GM12801 (cell line): Measurements from ENCODE around the gene PRSS27.

Source experiments
- TF ChIP-seq, protein P1 (sequence below): IDR thresholded peaks from one replicate; pipeline ENCODE4 v1.5.1; 2011; ENCODE audit warnings: control low read depth; ENCODE audit not compliant: insufficient read length; ENCODE audit errors: extremely low read depth

PRSS27 gene

DNA sequence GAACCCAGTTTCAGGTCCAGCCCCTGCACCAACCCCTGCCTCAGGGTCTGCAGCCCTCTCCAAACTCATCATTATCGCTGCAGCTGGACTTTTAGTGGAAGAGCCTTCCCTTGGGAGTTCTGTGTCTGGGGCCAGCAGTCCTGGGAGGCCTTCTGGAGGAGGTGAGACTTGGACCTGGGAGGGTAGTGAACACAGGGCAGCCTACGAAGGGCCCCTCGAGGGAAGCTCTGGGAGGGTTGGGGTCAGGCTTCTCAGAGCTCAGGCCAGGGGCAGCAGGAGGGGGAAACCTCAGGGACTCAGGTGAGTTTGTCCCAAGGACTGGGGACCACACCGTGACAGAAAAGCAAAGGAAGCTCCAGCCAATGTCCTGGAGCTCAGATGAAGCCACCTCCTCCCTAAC, 21.1 kb upstream of the PRSS27 start:
- TF ChIP-seq, protein P1, sequence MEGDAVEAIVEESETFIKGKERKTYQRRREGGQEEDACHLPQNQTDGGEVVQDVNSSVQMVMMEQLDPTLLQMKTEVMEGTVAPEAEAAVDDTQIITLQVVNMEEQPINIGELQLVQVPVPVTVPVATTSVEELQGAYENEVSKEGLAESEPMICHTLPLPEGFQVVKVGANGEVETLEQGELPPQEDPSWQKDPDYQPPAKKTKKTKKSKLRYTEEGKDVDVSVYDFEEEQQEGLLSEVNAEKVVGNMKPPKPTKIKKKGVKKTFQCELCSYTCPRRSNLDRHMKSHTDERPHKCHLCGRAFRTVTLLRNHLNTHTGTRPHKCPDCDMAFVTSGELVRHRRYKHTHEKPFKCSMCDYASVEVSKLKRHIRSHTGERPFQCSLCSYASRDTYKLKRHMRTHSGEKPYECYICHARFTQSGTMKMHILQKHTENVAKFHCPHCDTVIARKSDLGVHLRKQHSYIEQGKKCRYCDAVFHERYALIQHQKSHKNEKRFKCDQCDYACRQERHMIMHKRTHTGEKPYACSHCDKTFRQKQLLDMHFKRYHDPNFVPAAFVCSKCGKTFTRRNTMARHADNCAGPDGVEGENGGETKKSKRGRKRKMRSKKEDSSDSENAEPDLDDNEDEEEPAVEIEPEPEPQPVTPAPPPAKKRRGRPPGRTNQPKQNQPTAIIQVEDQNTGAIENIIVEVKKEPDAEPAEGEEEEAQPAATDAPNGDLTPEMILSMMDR = no peak

DNA sequence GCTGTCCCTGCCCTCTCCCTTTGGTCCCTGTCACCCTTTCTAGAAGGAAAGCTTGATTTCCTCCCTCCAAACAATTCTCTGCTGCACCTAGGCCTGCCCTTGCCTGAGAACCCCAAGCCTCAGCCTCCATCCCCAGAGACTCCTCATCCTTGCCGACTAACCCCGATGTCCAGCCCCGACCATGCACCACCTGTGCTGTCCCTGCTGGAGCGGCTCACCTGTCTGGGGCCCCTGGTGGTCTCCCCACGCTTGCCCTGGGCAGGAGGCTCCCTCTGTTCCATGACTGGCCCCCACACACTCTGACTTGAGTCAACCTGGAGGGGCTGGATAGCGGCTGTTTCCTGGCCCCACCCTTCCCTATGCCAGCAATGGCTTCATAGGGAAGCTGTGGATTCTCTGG, 20.5 kb upstream of the PRSS27 start:
- TF ChIP-seq, protein P1 = no peak

DNA sequence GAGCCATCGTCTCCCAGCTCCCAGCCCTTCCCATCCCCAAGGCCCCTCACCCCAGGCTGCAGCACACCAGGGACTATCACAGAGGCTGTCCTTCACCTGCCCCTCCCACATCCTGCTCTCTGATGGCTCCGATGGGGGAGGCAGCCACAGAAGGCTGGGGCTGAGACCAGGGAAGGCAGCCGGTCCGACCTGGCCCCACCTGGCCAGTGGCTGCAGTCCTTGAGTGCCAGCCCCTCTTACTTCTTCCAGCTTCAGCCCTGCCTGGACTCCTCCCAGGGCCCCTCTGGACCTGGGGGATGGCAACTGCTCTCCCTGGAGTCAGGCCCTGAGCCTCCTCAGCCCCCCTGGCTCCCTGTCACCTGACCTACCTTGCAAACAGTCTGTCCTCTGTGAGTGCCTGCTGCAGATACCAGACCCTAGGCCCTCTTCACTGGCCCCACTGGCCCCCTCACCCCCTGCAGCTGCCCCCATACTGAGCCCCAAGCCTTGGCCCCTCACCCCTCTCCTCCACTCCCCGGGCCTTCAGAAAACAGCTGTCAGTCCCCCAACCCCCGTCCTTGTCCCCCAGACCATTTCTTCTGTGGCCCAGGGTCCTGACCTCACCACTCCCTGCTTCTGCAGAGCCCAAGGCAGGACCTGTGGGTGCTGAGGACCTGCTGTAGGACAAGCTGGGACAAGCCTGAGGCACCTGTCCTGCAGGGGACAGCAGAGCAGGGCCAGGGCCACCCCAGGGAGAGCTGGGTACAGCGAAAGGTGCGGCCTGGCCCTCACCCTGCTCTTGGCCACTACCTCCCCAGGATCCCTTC, 19.8 kb upstream of the PRSS27 start:
- TF ChIP-seq, protein P1 = no peak

DNA sequence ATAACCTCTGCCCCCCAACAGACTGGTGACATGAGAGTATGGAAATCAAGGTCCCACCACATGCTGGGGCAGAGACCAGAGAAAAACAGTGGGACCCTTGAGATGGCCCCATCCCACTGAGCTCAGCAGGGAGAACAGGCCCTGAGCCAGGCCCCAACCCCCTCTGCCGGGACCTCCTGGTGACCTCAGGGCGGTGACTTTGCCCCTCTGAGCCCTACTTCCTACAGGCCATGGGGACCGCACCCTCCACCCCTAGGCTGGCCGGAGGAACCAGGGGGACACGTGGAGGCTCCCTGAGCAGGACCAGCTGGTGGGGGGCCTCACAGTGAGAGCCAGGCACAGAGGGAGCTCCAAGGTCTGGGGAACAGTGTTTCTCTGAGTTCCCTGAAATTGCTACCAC, 18.6 kb upstream of the PRSS27 start:
- TF ChIP-seq, protein P1 = no peak

DNA sequence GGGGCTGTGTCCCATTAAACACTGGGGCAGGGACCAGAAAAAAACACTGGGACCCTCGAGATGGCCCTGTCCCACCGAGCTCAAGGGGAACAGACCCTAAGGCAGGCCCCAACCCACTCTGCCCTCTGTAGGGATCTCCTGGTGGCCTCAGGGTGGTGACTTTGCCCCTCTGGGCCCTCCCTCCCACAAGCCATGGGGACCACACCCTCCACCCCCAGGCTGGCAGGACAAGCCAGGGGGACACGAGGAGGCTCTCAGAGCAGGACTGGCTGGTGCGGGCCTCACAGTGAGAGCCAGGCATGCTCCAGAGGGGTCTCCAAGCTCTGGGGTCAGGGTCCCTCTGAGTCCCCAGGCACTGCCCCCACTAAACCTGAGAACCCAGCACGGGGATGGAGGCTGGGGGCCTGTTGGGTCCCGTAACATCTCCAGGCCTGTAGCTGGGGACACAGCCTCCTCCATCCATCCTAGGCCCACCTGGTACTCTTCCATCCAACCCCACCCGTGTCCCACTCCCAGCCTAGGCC, 17.9 kb upstream of the PRSS27 start:
- TF ChIP-seq, protein P1 = no peak

DNA sequence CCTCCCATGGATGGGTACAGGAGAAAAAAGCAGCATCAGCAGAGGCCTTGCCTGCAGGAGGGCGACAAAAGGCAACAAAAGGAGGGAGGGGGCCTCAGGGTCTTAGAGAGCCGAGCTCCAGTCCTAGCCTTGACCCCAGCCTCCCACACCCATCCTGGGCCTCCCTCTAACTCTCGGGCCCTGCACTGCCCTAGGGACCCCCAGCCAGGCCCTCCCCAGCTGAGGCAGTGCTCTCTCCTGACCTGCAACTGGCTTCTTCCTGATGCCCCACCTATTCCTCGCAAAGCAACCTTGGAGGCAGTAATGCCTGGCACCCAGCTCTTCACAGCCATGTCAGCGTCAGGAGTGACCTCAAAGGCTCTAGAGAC, 17.2 kb upstream of the PRSS27 start:
- TF ChIP-seq, protein P1 = no peak

DNA sequence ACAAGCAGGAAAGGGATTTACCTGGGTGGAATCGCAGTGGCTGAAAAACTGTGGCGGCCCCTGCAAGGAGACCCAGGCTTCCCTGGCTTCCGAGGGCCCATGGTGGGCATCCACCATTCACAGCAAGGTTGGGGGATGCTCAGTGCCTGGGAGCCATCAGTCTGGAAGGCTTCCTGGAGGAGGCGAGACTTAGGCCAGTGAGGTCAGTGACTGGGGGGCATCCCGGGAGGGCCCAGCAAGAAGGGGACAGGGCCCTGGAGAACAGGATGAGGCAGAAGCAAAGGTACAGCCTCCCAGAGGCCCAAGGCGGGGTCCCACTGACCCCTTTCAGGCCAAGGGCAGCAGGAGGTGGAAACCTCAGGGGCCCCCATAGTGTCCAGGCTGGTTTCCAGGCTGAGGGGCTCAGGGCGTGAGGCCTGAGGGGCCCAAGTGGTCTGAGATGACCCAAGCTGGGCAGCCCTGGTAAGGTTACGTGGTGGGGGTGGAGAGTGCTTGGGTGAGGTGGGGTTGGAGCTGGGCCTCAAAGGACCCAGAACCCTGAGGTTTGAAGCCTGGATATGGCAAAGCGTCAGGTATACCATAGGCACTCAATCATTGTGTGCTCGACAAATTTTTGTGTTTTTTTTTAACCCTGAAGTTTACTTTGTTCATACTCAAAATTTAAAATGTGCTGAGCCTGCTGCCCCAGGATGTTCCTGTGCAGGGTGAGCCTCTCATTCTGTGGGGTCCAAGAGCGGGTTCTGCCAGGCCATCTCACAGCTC, 16.6 kb upstream of the PRSS27 start:
- TF ChIP-seq, protein P1 = no peak
